Heart left ventricle (tissue), 16 donors: ENCODE measurements around the gene PPP1R11. TPM values are rescaled to one million over a fixed set of nuclear protein-coding genes. Genes with fewer than 3 reads are reported as not detected.

ENCODE experiments used
- ATAC-seq, 4 donors: fragments of 200-7000 bp; cut with Tn5 transposase; one replicate each; pipeline ENCODE4 v1.9.1; 2020 to 2022; ENCODE audit warnings: moderate library complexity in 4 of 4, mild to moderate bottlenecking in 3 of 4, moderate number of reproducible peaks in 1 of 4
- DNase-seq, 5 donors: peaks; one replicate each; pipeline ENCODE4 v3.0.0-alpha.2; 2020
- H3K27ac ChIP-seq, 12 donors: fragments of 200-600 bp; sonication (generic) in 4 of 12; one replicate each; pipeline versions ENCODE4 v1.5.0 to v1.8.0; 2016 to 2022; ENCODE audit warnings: mild to moderate bottlenecking in 2 of 12
- H3K27me3 ChIP-seq, 9 donors: fragments of 200-600 bp; sonication (generic) in 2 of 9; one replicate each; pipeline versions ENCODE4 v1.5.1 to v1.8.0; 2016 to 2022; ENCODE audit warnings: mild to moderate bottlenecking in 3 of 9
- H3K36me3 ChIP-seq, 9 donors: fragments of 200-600 bp; sonication (generic) in 2 of 9; one replicate each; pipeline versions ENCODE4 v1.5.0 to v1.8.0; 2018 to 2022; ENCODE audit warnings: mild to moderate bottlenecking in 2 of 9
- H3K4me1 ChIP-seq, 12 donors: fragments of 200-600 bp; sonication (generic) in 4 of 12; one replicate each; pipeline versions ENCODE4 v1.5.0 to v1.8.0; 2016 to 2022; ENCODE audit warnings: mild to moderate bottlenecking in 3 of 12
- H3K4me3 ChIP-seq, 12 donors: fragments of 200-600 bp; sonication (generic) in 4 of 12; one replicate each; pipeline versions ENCODE4 v1.5.0 to v1.8.0; 2017 to 2022; ENCODE audit warnings: mild to moderate bottlenecking in 9 of 12, moderate library complexity in 4 of 12
- H3K9me3 ChIP-seq, 12 donors: fragments of 200-600 bp; sonication (generic) in 4 of 12; one replicate each; pipeline versions ENCODE4 v1.5.0 to v1.8.0; 2016 to 2022; ENCODE audit warnings: mild to moderate bottlenecking in 1 of 12
- CTCF ChIP-seq, 12 donors: fragments of 200-600 bp; sonication (generic) in 4 of 12; IDR thresholded peaks; one replicate each; pipeline versions ENCODE4 v1.5.0 to v1.8.0; 2018 to 2022; ENCODE audit warnings: antibody characterized with exemption in 12 of 12, mild to moderate bottlenecking in 5 of 12
- POLR2A ChIP-seq, 2 donors: fragments of 450-650 bp; IDR thresholded peaks; one replicate each; pipeline ENCODE4 v1.6.1; 2017; ENCODE audit warnings: antibody characterized with exemption in 2 of 2, mild to moderate bottlenecking in 2 of 2, moderate library complexity in 2 of 2
- WGBS, 4 donors: extraction: QIAGEN DNeasy Blood & Tissue Kit in 2 of 4; methylation state at CpG; one replicate each; pipeline versions ENCODE4 v1.1.5 to v1.1.7; 2013 to 2018; 5-methylcytosine and 5-hydroxymethylcytosine counted together
- intact Hi-C, 10 donors: fragments of 100-400 bp; cut with DNase I; formaldehyde crosslinking; loops; one replicate each; pipeline versions ENCODE4 v1.11.1 to v1.14.2; 2022
- polyA plus RNA-seq, 2 donors: library from polyadenylated mRNA; stranded (reverse); fragments of 200-250 nt; gene quantifications; one replicate each; pipeline ENCODE4 v1.2.3, GENCODE V29; 2013
- total RNA-seq, 9 donors: library from RNA; depleted of rRNA in 2 of 9; stranded (reverse); fragments of >200 nt in 2 of 9; fragmentation: NEBNext Ultra II Directional in 3 of 9; extraction: Animal tissue kit (Norgen Biotek cat#: 25700) in 3 of 9; gene quantifications; one replicate each; pipeline versions ENCODE4 v1.1.0 to v1.2.4, GENCODE V29; 2016 to 2023
- donor health status: ischemic (EF 13 %, LVEDD 7.1; RV severe dilation, severe dysfunction).
- donor health status: healthy with polysubstance abuse.
- donor health status: DM: no; HTN: yes; CAD: no.
- donor health status: DM: no; HTN: no; CAD: no.
- donor health status: ischemic (EF 25% LVEDD 6.9; RV normal size, moderate dysfunction).
- donor health status: ischemic (EF 25% LVEDD 5.7; RV mildly dilated, moderate dysfunction).
- donor health status: healthy.
- donor health status: DM: yes; HTN: yes; CAD: no.
- donor health status: ischemic (EF 35%, LVEDD 5.7; RV mildly dilated, moderate dysfunction).
- donor health status: nonischemic (EF 11% LVEDD 7.7; RV severe dilation, severe dysfunction).
- donor health status: DM: yes; HTN: yes; CAD: no.
- donor health status: PGD.
- donor health status: ischemic (EF 29% LVEDD 5.4; RV normal size, mild dysfunction).
- donor health status: nonischemic (EF 23%, LVEDD 6.1; RV moderate dilation, normal function).

The PPP1R11 gene
- total and polyA plus RNA-seq, 11 donors = 38.7 to 90.3 (median 44.9) TPM

- Histone ChIP-seq H3K4me1 (peaks cover 0 to 38% (median 28%) of the 10 kb centered on the region in 12 donors), H3K36me3 (no peaks in the 10 kb centered on the region), H3K27ac (peak overlapping the region in 10 of 12 donors; percentile 49 to 81 (median 62)), H3K4me3 (peak overlapping the region in 11 of 12 donors; percentile 14 to 60 (median 51)), H3K9me3 (no peaks in the 10 kb centered on the region), H3K27me3 (peaks cover 0 to 60% (median 35%) of the 10 kb centered on the region in 9 donors)
- 2 to 6% (median 4%) methylated on average over 30 to 47 of the region's 47 CpGs for WGBS, 4 donors
- peak; percentile 35 to 70 (median 54) for DNase-seq
- intact Hi-C loops = loop anchor here in 7 of 10 donors (2.0 to 5.0 kb wide), 4 partner anchors 34 to 71 kb away; partner anchors contain the start of genes PPP1R11 (in 6 of the 7) and POLR1H (in 1 of the 7)
- TF ChIP-seq POLR2A (IDR thresholded peaks at IDR 0.05) = no peak
- peak in 2 of 12 donors; percentile 17 to 23 for TF ChIP-seq CTCF (IDR thresholded peaks at IDR 0.05)
- ATAC-seq = peak in 3 of 4 donors; percentile 40 to 68 (median 43)
These were observed 33.8 kb downstream of the PPP1R11 start for GRCh38 chr6:30100585-30101443.

GRCh38 chr6:30101444-30102413, 34.7 kb downstream of the PPP1R11 start:
- H3K4me3 ChIP-seq = peak overlapping the region; percentile 14 to 60 (median 49)
- no peaks in the 10 kb centered on the region for H3K36me3 ChIP-seq
- peaks cover 0 to 38% (median 28%) of the 10 kb centered on the region in 12 donors for H3K4me1 ChIP-seq
- peak in 4 of 12 donors; percentile 9 to 41 (median 30) for TF ChIP-seq CTCF (IDR thresholded peaks at IDR 0.05)
- TF ChIP-seq POLR2A (IDR thresholded peaks at IDR 0.05) = peak in 1 of 2 donors; percentile 68
- H3K9me3 ChIP-seq = no peaks in the 10 kb centered on the region
- ATAC-seq = peak; percentile 90 to 96 (median 96)
- WGBS, 4 donors = 2 to 3% (median 3%) methylated on average over 38 to 51 of the region's 51 CpGs
- DNase-seq = peak; percentile 93 to 96 (median 94)
- intact Hi-C loops = loop anchor here (2.0 to 5.0 kb wide), 8 partner anchors 27 to 71 kb away; partner anchors contain the start of genes PPP1R11 (in 7 of the 10) and POLR1H (in 1 of the 10)
- H3K27me3 ChIP-seq = peaks cover 0 to 57% (median 35%) of the 10 kb centered on the region in 9 donors
- peak overlapping the region in 11 of 12 donors; percentile 49 to 81 (median 65) for H3K27ac ChIP-seq

- WGBS, 4 donors = 41 to 52% (median 45%) methylated on average over 15 of the region's 15 CpGs
- Histone ChIP-seq H3K9me3 (no peaks in the 10 kb centered on the region), H3K27ac (peak overlapping the region in 11 of 12 donors; percentile 49 to 81 (median 62)), H3K36me3 (no peaks in the 10 kb centered on the region), H3K4me1 (peaks cover 0 to 38% (median 28%) of the 10 kb centered on the region in 12 donors), H3K4me3 (peak overlapping the region in 11 of 12 donors; percentile 14 to 60 (median 51)), H3K27me3 (peaks cover 0 to 49% (median 35%) of the 10 kb centered on the region in 9 donors)
- TF ChIP-seq CTCF (IDR thresholded peaks at IDR 0.05) (no peak), POLR2A (IDR thresholded peaks at IDR 0.05) (no peak)
- intact Hi-C loops = loop anchor here (2.0 to 5.0 kb wide), 8 partner anchors 26 to 70 kb away; partner anchors contain the start of genes PPP1R11 (in 6 of the 10) and POLR1H (in 1 of the 10)
- ATAC-seq = peak in 3 of 4 donors; percentile 3 to 16 (median 8)
- DNase-seq = peak in 2 of 5 donors; percentile 32 to 68
These were observed 35.5 kb downstream of the PPP1R11 start for GRCh38 chr6:30102414-30102969.
